HepG2 (cell line): ENCODE measurements around the gene NCAPD2. TPM values are rescaled to one million over a fixed set of nuclear protein-coding genes. Genes with fewer than 3 reads are reported as not detected.

Experiments
- ATF4 ChIP-seq, 2 experiments: fragments of 450-650 bp in 1 of 2; sonication (generic) in 1 of 2; formaldehyde crosslinking; IDR thresholded peaks; 2 replicates each; pipeline versions ENCODE4 v1.5.0 to v1.8.0; 2020 to 2022; ENCODE audit warnings: mild to moderate bottlenecking in 1 of 2, missing genetic modification reagents in 1 of 2
- GFI1 ChIP-seq: sonication (generic); formaldehyde crosslinking; IDR thresholded peaks from 2 replicates; pipeline ENCODE4 v1.5.0; 2020; ENCODE audit warnings: missing genetic modification reagents, mild to moderate bottlenecking, borderline replicate concordance
- KDM5B ChIP-seq: sonication (generic); formaldehyde crosslinking; IDR thresholded peaks from 2 replicates; pipeline ENCODE4 v1.4.0; 2020; ENCODE audit warnings: missing genetic modification reagents, mild to moderate bottlenecking, borderline replicate concordance
- NFYB ChIP-seq: sonication (generic); formaldehyde crosslinking; IDR thresholded peaks from 2 replicates; pipeline ENCODE4 v1.4.0; 2020; ENCODE audit warnings: missing genetic modification reagents
- POGZ ChIP-seq: sonication (generic); formaldehyde crosslinking; IDR thresholded peaks from 2 replicates; pipeline ENCODE4 v1.4.0; 2020; ENCODE audit warnings: mild to moderate bottlenecking, missing genetic modification reagents
- RFX3 ChIP-seq: IDR thresholded peaks from 2 replicates; pipeline ENCODE4 v1.6.1; 2016; ENCODE audit warnings: missing biosample characterization, missing genetic modification reagents
- ZNF260 ChIP-seq: sonication (generic); formaldehyde crosslinking; IDR thresholded peaks from 2 replicates; pipeline ENCODE4 v1.4.0; 2020; ENCODE audit warnings: missing genetic modification reagents, low read depth, mild to moderate bottlenecking, borderline replicate concordance
- ZNF318 ChIP-seq: sonication (generic); formaldehyde crosslinking; IDR thresholded peaks from 2 replicates; pipeline ENCODE4 v1.4.0; 2020; ENCODE audit warnings: mild to moderate bottlenecking, missing genetic modification reagents
- ZNF576 ChIP-seq: sonication (generic); formaldehyde crosslinking; IDR thresholded peaks from 2 replicates; pipeline ENCODE4 v1.4.0; 2020; ENCODE audit warnings: mild to moderate bottlenecking, missing genetic modification reagents
- ZNF639 ChIP-seq: conservative IDR thresholded peaks from 2 replicates; pipeline ENCODE4 v1.6.1; 2018; ENCODE audit warnings: missing genetic modification reagents
- polyA plus RNA-seq, 8 experiments: library from polyadenylated mRNA; depleted of rRNA in 3 of 8; stranded (reverse) in 7 of 8; unstranded in 1 of 8; fragments of >200 nt; fragmentation: Illumina TruSeq in 4 of 8; extraction: Trizol in 4 of 8; gene quantifications; 2 replicates each; pipeline versions ENCODE4 v1.2.1 to v1.2.3, GENCODE V29; 2011 to 2016; ENCODE audit warnings: low read depth in 4 of 8, missing spikeins in 1 of 8, mixed read lengths in 1 of 8; ENCODE audit not compliant: insufficient read depth in 1 of 8
- total RNA-seq, 5 experiments: library from RNA; depleted of rRNA; stranded (reverse); fragments of >200 nt; fragmentation: Illumina TruSeq; extraction: Trizol; gene quantifications; 2 replicates each; pipeline ENCODE4 v1.2.3, GENCODE V29; 2016; ENCODE audit warnings: low read depth in 1 of 5
- TF ChIP-seq, protein P1 (sequence below): sonication (generic); formaldehyde crosslinking; IDR thresholded peaks from 2 replicates; pipeline ENCODE4 v1.8.0; 2022; ENCODE audit warnings: mild to moderate bottlenecking, missing genetic modification reagents
- TF ChIP-seq, protein P2 (sequence below): sonication (generic); formaldehyde crosslinking; IDR thresholded peaks from 2 replicates; pipeline ENCODE4 v1.4.0; 2020; ENCODE audit warnings: mild to moderate bottlenecking, low read depth, missing genetic modification reagents
- TF ChIP-seq, protein P3 (sequence below): sonication (generic); formaldehyde crosslinking; IDR thresholded peaks from 2 replicates; pipeline ENCODE4 v1.4.0; 2020; ENCODE audit warnings: missing genetic modification reagents

Gene NCAPD2
- total and polyA plus RNA-seq, 2 of the 13 experiments (the other 11 are each of a cell fraction or from before 2014, with no cell fraction given), result 51.1 to 65.6 TPM

DNA sequence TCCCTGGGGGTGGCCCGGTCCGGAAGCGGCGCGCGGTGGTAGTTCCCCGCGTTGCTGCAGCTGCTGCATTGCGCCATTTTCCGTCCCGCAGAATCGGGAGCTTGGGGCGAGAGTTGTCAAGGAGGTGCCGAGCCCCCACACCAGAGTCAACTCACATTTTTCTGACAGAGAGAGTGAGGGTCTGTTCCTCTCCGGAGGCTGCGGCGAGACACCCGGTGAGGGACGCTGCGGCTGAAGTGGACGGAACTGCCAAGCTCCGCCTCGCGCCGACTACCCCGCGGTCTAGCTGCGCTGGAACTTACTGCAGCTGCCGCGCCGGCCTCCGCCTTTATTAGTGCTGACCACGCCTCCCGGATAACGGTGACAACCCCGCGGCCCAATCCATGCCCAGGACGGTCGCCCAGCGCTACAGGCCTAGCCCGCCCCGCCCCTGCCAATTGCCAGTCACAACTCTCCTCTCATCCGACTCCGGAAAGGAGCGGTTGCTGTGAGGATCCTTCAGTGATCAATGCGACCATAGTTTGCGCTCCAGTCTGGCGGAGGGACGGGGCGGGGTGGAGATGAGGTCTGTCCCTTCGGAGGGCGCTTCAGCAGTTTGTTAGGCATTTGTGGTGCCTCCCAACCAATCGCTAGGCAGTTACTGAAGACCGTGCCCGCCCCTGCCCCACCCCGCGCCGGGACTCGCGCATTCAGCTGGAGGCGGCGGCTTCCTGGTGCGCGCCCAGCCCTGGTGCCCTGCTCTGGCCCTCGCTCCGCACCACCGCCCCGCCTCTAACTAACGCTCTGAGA lies 23.3 kb upstream of the NCAPD2 start, which contains the start of gene VAMP1 (continued):
- TF ChIP-seq, protein P1, sequence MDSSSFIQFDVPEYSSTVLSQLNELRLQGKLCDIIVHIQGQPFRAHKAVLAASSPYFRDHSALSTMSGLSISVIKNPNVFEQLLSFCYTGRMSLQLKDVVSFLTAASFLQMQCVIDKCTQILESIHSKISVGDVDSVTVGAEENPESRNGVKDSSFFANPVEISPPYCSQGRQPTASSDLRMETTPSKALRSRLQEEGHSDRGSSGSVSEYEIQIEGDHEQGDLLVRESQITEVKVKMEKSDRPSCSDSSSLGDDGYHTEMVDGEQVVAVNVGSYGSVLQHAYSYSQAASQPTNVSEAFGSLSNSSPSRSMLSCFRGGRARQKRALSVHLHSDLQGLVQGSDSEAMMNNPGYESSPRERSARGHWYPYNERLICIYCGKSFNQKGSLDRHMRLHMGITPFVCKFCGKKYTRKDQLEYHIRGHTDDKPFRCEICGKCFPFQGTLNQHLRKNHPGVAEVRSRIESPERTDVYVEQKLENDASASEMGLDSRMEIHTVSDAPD (CRISPR knock-in tag), result peak; percentile 12
- TF ChIP-seq GFI1 (CRISPR knock-in tag) (peak; percentile 65; the same call in 1 of the 2 replicates), KDM5B (CRISPR knock-in tag) (peak; percentile 90), RFX3 (peak; percentile 38; the same call in 1 of the 2 replicates), ZNF576 (CRISPR knock-in tag) (peak; percentile 89), ATF4 (CRISPR knock-in tag; IDR thresholded peaks at IDR 0.05) (no peak; a peak in 1 of 4 replicates), ZNF639 (no peak), ZNF260 (CRISPR knock-in tag) (no peak), ZNF318 (CRISPR knock-in tag) (no peak), POGZ (CRISPR knock-in tag) (peak; percentile 91), NFYB (CRISPR knock-in tag) (peak; percentile 90)
- TF ChIP-seq, protein P2, sequence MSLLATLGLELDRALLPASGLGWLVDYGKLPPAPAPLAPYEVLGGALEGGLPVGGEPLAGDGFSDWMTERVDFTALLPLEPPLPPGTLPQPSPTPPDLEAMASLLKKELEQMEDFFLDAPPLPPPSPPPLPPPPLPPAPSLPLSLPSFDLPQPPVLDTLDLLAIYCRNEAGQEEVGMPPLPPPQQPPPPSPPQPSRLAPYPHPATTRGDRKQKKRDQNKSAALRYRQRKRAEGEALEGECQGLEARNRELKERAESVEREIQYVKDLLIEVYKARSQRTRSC (CRISPR knock-in tag), result no peak
- TF ChIP-seq, protein P3, sequence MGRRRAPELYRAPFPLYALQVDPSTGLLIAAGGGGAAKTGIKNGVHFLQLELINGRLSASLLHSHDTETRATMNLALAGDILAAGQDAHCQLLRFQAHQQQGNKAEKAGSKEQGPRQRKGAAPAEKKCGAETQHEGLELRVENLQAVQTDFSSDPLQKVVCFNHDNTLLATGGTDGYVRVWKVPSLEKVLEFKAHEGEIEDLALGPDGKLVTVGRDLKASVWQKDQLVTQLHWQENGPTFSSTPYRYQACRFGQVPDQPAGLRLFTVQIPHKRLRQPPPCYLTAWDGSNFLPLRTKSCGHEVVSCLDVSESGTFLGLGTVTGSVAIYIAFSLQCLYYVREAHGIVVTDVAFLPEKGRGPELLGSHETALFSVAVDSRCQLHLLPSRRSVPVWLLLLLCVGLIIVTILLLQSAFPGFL, result no peak
